ENCODE data around the gene PRKG1.

DNA sequence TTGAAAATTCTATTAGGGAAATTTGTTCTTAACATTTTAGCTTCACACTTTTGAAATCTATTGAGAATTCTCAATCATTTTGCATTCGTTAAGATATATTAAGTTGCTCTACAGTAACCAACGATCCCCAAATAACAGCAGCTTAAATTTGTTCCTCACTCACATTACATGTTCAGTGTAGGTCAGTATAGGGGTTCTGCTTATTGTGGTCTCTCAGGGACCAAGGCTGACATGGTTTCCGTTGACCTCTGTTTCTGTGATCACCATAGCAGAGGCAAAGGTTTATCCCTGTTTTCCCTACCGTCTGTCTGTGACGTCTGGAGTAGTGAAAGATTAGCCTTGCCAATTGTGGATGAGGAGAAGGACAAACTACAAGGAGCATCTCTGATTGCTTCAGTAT, 860.1 kb downstream of the PRKG1 start:
- TF ChIP-seq POLR2AphosphoS5 (IDR thresholded peaks at IDR 0.05; ENCODE audit: low read depth, low read length) (no peak), TAF1 (IDR thresholded peaks at IDR 0.05; ENCODE audit: borderline replicate concordance, insufficient read depth, low read length) (no peak), SIN3A (IDR thresholded peaks at IDR 0.05; ENCODE audit: borderline replicate concordance, insufficient read depth, low read length) (no peak), FOXP2 (optimal IDR thresholded peaks at IDR 0.05; ENCODE audit: borderline replicate concordance, extremely low read depth, extremely low read length, insufficient read depth) (no peak)
- TF ChIP-seq, protein P1, sequence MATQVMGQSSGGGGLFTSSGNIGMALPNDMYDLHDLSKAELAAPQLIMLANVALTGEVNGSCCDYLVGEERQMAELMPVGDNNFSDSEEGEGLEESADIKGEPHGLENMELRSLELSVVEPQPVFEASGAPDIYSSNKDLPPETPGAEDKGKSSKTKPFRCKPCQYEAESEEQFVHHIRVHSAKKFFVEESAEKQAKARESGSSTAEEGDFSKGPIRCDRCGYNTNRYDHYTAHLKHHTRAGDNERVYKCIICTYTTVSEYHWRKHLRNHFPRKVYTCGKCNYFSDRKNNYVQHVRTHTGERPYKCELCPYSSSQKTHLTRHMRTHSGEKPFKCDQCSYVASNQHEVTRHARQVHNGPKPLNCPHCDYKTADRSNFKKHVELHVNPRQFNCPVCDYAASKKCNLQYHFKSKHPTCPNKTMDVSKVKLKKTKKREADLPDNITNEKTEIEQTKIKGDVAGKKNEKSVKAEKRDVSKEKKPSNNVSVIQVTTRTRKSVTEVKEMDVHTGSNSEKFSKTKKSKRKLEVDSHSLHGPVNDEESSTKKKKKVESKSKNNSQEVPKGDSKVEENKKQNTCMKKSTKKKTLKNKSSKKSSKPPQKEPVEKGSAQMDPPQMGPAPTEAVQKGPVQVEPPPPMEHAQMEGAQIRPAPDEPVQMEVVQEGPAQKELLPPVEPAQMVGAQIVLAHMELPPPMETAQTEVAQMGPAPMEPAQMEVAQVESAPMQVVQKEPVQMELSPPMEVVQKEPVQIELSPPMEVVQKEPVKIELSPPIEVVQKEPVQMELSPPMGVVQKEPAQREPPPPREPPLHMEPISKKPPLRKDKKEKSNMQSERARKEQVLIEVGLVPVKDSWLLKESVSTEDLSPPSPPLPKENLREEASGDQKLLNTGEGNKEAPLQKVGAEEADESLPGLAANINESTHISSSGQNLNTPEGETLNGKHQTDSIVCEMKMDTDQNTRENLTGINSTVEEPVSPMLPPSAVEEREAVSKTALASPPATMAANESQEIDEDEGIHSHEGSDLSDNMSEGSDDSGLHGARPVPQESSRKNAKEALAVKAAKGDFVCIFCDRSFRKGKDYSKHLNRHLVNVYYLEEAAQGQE (IDR thresholded peaks at IDR 0.05; ENCODE audit: insufficient read depth in 1 of 2, low read depth in 2 of 2, low read length in 2 of 2) = no peak
